Ascending aorta (tissue), 2 donors: Measurements from ENCODE around the gene CNNM2. TPM values are rescaled to one million over a fixed set of nuclear protein-coding genes. Genes with fewer than 3 reads are reported as not detected.
"Not testable (repeated sequence)": the region's sequence is repeated elsewhere in the genome, so short reads cannot be mapped to it uniquely, and the experiment has no call there.

ENCODE experiments used
- DNase-seq, 2 donors: peaks; one replicate each; pipeline ENCODE4 v3.0.0-alpha.2; 2019; ENCODE audit warnings: low spot score in 2 of 2
- H3K27ac ChIP-seq, 2 donors: fragments of 200-600 bp; sonication (generic); one replicate each; pipeline ENCODE4 v1.5.1; 2016 to 2017; ENCODE audit warnings: mild to moderate bottlenecking in 1 of 2
- H3K27me3 ChIP-seq: fragments of 200-600 bp; sonication (generic); one replicate; pipeline ENCODE4 v1.5.1; 2017
- H3K36me3 ChIP-seq, 2 donors: fragments of 200-600 bp; sonication (generic); one replicate each; pipeline ENCODE4 v1.5.1; 2016
- H3K4me1 ChIP-seq, 2 donors: fragments of 200-600 bp; sonication (generic); one replicate each; pipeline ENCODE4 v1.5.1; 2016 to 2017; ENCODE audit warnings: mild to moderate bottlenecking in 1 of 2
- H3K4me3 ChIP-seq, 2 donors: fragments of 200-600 bp; sonication (generic); one replicate each; pipeline ENCODE4 v1.5.1; 2016 to 2017; ENCODE audit warnings: mild to moderate bottlenecking in 1 of 2
- H3K9me3 ChIP-seq, 2 donors: fragments of 200-600 bp; sonication (generic); one replicate each; pipeline ENCODE4 v1.5.1; 2016
- intact Hi-C: fragments of 100-400 bp; cut with DNase I; formaldehyde crosslinking; loops from one replicate; pipeline ENCODE4 v1.15.1; 2023
- total RNA-seq: library from RNA; depleted of rRNA; stranded (reverse); fragments of >200 nt; gene quantifications from one replicate; pipeline ENCODE4 v1.1.0, GENCODE V29; 2016
- TF ChIP-seq, protein P1 (sequence below), 3 experiments: fragments of 200-600 bp in 2 of 3; fragments of 450-650 bp in 1 of 3; sonication (generic) in 2 of 3; IDR thresholded peaks; one replicate each; pipeline ENCODE4 v1.5.1; 2016 to 2019; ENCODE audit warnings: antibody characterized with exemption in 3 of 3, mild to moderate bottlenecking in 1 of 3, moderate library complexity in 1 of 3

CNNM2 gene
- total RNA-seq, 1 donor from 2014 or later, result 18.7 TPM

DNA sequence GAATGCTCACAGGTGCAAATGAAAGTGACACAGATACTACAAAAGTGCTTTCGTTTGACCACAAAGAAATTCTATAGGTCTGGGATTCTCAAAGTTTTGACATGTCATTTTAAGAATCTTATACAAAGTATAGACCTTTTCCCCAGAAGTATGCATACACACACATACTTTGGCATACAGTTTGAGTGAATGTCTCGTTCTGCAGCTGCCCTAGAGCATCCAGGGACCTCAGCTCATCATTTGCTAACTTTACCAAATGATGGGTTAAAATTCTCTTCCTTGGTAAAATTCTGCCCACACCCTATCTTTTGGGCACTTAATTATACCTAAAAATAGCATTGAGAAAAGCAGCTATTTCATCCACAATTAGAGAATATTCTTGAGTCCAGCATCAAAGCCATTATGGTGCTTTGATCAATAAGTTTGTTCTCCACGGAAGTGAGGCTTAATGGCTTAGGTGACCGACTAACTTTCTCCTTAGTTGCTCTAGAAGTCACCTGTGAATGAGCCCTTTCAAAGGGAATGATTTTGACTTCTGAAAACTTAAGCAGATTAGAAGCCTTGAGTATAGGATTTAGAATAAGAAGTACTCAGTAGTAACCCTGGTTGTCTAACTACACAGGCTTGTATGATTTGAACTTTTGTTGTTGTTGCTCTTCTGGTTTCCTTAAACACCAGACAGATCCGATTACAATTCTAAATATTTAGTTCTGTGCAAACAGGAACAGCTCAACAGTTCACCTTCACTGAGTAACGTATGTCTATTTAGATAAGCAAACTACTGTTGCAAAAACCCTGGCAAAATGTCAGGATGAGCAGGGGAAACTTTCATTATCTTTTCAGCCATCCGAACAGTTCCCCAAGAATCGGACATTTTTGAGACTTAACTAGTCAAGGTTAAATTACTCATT, 70.6 kb downstream of the CNNM2 start:
- no peaks in the 10 kb centered on the region for H3K27me3 ChIP-seq
- H3K9me3 ChIP-seq, result no peaks in the 10 kb centered on the region
- H3K4me3 ChIP-seq, result no peak overlapping the region
- no peak for DNase-seq
- no peak overlapping the region for H3K27ac ChIP-seq
- TF ChIP-seq, protein P1, sequence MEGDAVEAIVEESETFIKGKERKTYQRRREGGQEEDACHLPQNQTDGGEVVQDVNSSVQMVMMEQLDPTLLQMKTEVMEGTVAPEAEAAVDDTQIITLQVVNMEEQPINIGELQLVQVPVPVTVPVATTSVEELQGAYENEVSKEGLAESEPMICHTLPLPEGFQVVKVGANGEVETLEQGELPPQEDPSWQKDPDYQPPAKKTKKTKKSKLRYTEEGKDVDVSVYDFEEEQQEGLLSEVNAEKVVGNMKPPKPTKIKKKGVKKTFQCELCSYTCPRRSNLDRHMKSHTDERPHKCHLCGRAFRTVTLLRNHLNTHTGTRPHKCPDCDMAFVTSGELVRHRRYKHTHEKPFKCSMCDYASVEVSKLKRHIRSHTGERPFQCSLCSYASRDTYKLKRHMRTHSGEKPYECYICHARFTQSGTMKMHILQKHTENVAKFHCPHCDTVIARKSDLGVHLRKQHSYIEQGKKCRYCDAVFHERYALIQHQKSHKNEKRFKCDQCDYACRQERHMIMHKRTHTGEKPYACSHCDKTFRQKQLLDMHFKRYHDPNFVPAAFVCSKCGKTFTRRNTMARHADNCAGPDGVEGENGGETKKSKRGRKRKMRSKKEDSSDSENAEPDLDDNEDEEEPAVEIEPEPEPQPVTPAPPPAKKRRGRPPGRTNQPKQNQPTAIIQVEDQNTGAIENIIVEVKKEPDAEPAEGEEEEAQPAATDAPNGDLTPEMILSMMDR (IDR thresholded peaks at IDR 0.05), result no peak
- intact Hi-C loops, result no loop called here
- peaks cover 0 to 5% of the 10 kb centered on the region in 2 donors for H3K4me1 ChIP-seq
- H3K36me3 ChIP-seq, result no peaks in the 10 kb centered on the region

DNA sequence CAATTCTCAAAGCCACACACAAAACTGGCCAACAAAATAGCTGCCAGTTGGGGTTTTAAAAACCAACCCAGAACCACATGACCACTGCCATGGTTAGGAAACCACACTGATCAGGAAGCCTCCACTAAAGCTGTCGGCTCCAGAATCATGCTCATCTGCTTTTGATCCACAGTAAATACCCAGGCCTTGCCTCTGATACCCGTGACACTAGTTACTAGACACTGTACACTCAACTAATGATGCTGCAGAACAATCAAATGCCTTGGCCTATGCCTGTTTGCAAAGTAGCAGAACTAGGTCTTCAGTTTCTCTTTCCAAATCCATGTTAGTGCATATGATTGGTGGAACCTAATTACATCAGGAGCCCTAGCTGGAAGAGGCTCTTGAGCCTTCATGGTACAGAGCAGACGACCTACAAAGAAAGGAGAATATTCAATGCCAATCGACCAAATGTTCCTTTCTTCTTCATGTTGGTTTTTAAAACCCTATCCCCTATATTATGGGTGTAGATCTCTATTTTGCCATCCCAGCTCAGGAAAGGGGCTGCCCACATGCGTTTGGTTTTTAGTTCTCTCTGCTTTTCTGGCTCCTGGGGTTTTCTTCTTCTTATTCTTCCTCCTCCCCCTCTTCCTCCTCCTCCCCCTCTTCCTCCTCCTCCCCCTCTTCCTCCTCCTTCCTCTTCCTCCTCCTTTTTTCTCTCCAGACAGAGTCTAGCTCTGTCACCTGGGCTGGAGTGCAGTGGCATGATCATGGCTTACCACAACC, 76.6 kb downstream of the CNNM2 start:
- intact Hi-C loops, result no loop called here
- Histone ChIP-seq H3K27ac (no peak overlapping the region), H3K4me3 (no peak overlapping the region), H3K36me3 (no peaks in the 10 kb centered on the region), H3K9me3 (no peaks in the 10 kb centered on the region), H3K4me1 (peaks cover 0 to 4% of the 10 kb centered on the region in 2 donors), H3K27me3 (no peaks in the 10 kb centered on the region)
- no peak for DNase-seq
- TF ChIP-seq, protein P1 (IDR thresholded peaks at IDR 0.05), result no peak

DNA sequence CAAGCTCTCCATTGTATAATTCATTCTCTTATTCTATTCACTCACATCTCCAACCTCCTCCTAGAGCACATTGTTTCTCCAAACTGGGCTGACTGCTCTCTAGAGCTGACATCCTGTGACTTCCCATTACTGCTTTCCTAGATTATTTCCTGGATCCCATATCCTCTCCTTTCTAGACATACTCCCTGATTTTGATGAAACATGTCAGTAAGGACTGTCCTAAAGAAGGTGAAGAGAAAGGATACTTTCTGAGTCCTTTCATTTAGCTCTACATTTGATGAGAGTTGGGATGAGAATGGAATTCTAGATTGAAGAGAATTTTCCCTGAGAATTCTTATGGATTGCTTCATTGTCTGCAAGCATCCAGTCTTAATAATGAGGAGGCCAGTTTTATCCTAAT, 78.8 kb downstream of the CNNM2 start:
- Histone ChIP-seq H3K36me3 (no peaks in the 10 kb centered on the region), H3K27ac (no peak overlapping the region), H3K4me3 (no peak overlapping the region), H3K4me1 (peaks cover 0 to 4% of the 10 kb centered on the region in 2 donors), H3K27me3 (no peaks in the 10 kb centered on the region), H3K9me3 (no peaks in the 10 kb centered on the region)
- no peak for DNase-seq
- TF ChIP-seq, protein P1 (IDR thresholded peaks at IDR 0.05), result no peak
- intact Hi-C loops, result no loop called here

DNA sequence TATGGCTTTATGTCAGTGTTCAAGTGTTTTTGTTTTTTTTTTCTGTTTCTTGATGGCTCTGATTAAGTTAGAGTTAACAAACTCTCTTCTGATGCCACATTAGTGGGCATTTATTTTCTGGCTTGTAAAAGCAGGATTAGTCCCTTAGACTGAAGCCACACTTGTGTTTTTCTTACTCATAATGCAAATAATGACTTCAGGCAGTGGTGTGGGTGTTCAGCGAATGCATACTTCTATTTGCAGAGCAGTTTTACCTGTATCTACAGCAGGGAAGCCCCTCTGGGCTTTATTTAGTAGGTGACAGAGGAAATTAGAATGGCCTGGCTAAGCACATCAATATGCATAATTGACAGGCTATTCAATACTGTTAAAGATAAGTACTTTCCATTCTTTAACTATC, 79.9 kb downstream of the CNNM2 start:
- intact Hi-C loops, result no loop called here
- peaks cover 0 to 4% of the 10 kb centered on the region in 2 donors for H3K4me1 ChIP-seq
- H3K27me3 ChIP-seq, result no peaks in the 10 kb centered on the region
- TF ChIP-seq, protein P1 (IDR thresholded peaks at IDR 0.05), result no peak
- H3K9me3 ChIP-seq, result no peaks in the 10 kb centered on the region
- no peaks in the 10 kb centered on the region for H3K36me3 ChIP-seq
- no peak overlapping the region for H3K4me3 ChIP-seq
- no peak for DNase-seq
- H3K27ac ChIP-seq, result no peak overlapping the region

DNA sequence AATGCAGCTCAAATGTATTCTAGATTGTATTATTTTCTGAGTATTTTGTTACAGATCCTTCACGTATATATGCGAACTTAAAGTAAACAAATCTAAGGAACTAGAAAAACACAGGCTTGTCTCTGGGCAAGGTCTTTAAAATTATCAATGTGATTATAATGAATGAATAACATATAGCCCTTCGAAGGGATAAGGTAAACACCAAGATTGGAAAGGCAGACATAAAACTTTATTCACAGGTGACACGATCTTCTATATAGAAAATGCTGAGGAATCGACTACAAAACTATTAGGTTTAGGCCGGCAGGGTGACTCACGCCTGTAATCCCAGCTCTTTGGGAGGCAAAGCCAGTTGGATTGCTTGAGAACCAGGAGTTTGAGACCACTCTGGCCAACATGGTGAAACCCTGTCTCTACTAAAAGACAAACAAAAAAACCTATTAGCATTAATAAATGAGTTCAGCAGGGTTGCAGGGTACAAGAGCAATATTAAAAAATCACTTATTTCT, 80.4 kb downstream of the CNNM2 start:
- TF ChIP-seq, protein P1 (IDR thresholded peaks at IDR 0.05), result no peak
- intact Hi-C loops, result no loop called here
- Histone ChIP-seq H3K27me3 (no peaks in the 10 kb centered on the region), H3K27ac (no peak overlapping the region), H3K36me3 (no peaks in the 10 kb centered on the region), H3K9me3 (no peaks in the 10 kb centered on the region), H3K4me3 (no peak overlapping the region), H3K4me1 (peaks cover 0 to 4% of the 10 kb centered on the region in 2 donors)
- DNase-seq, result no peak

DNA sequence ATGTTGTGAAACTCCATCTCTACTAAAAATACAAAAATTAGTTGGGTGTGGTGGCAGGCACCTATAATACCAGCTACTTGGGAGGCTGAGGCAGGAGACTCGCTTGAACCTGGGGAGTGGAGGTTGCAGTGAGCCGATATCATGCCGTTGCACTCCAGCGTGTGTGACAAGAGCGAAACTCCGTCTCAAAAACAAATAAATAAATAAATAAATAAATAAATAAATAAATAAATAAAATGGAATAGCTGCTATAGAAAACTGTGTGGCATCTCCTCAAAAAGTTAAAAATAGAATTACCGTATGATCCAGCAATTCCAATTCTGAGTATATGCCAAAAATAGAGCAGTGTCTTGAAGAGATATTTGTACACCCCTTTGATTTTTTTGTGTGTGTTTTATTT, 82.0 kb downstream of the CNNM2 start:
- H3K27me3 ChIP-seq, H3K9me3 ChIP-seq, H3K4me3 ChIP-seq, H3K4me1 ChIP-seq, intact Hi-C loops, H3K27ac ChIP-seq, H3K36me3 ChIP-seq, DNase-seq: not testable (repeated sequence)
